CD4-positive, alpha-beta T cell treated with Interleukin-1 beta for 1 hour (primary cell): ENCODE measurements around the gene CDO1.

ENCODE experiments used
- DNase-seq, 2 donors: peaks; one replicate each; pipeline ENCODE4 v3.0.0-alpha.2; 2020 to 2022

CDO1 gene

DNA sequence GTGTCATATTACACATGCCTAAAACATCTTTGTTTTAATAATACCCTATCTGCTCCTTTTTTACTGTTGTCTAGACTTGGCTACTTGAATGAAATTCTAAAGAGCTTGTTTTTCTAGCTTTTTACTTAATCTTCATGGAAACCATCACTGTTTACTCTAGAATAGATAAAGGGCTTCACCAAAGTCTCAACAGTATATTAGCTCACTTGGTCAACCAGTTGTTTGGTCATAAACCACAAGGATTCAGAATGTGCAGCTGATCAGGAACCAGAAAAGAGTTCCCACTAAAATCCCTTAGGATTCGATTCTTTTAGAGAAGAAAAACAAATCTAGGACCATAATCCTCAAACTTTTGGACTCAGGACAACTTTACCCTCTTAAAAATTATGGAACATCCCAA is 38.0 kb downstream of the CDO1 start:
- DNase-seq, result no peak

- DNase-seq, result no peak
Observed at GRCh38 chr5:115776989-115777388, 39.5 kb downstream of the CDO1 start.

DNA sequence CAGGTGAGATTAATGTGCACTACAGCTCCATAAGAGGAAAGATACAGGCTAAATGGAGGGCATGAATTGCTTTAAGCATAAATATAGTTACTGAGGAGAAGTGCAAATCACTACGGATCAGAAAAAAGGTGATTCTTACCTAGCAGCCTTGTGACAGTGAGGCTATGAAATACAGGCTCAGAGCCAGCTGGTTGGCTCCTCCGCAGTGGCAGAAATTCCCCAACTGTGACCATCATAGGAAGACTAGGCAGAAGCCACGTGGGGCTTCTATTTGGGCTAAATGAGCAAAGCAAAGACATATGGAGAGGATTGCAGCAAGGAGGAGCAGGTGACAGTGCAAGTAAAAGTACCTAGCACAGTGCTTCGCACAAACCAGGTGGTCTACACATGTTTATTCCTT is 40.5 kb downstream of the CDO1 start:
- DNase-seq, result no peak

GRCh38 chr5:115774684-115775083 is 41.8 kb downstream of the CDO1 start:
- DNase-seq, result no peak

- no peak for DNase-seq
Observed at GRCh38 chr5:115772731-115773475, 43.6 kb downstream of the CDO1 start.

DNA sequence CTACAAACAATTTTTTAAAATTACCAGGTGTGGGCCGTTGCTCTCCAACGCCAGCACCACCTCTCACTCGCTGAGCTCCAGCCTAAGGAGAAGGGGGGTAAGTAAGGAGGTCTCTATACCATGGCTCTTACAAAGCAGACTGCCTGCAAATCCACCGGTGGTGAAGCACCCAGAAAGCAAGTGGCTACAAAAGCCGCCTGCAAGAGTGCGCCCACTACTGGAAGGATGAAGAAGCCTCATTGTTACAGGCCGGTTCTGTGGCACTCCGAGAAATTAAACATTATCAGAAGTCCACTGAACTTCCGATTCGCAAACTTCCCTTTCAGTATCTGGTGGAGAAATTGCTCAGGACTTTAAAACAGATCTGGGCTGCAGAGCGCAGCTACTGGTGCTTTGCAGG is 46.0 kb downstream of the CDO1 start:
- DNase-seq, result no peak

DNA sequence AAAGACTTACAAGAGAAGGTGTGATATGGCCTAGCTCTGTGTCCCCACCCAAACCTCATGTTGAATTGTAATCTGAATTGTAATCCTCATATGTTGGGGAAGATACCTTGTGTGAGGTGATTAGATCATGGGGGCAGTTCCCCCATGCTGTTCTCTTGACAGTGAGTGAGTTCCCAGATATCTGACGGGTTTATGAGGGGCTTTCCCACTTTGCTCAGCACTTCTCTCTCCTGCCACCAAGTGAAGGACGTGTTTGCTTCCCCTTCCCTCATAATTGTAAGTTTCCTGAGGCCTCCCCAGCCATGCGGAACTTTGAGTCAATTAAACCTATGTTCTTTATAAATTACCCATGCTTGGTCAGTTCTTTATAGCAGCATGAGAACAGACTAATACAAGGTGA is 49.0 kb downstream of the CDO1 start:
- no peak for DNase-seq

DNA sequence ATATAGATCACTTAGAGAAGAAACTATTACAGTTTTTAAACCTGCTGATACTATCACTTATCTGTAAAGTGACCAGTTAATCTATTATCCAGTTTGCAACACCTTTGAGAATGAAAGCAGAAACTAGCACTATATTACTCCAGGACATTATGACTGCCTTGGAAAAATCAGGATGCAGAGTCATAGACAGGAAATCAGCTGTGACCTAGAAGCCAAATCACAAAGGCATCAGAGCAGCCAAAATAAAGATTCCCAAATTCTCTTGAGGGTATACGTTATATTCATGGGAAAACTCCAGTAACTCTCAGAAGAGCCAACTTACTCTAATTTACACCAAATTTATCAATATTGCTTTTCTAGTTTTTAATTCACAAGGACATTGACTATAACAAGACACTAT is 49.9 kb downstream of the CDO1 start:
- no peak for DNase-seq

DNA sequence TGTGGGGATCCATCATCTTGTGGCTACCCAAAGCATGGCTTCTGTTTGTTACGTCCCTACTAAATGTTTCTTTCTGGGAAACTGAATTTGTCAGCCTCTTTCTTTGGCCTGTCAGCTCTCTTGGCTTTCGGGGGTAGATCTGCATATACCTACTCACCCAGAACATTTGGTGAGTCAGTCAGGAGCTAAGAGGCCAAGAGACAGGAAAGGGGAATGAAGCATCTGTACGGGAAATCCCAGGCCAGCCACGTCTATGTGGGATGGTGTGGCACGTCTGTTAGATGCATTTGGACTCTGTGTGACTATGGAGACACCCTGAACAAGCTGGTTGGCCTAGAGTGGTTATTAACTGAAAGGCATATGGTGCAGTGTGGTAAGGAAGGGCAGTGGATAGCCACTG is 58.1 kb downstream of the CDO1 start:
- DNase-seq, result no peak

- DNase-seq, result no peak
Observed at GRCh38 chr5:115755675-115756074, 60.8 kb downstream of the CDO1 start.
